Cardiac septum (tissue), 1 donor: ENCODE results near the gene MAN2A1. TPM values are rescaled to one million over a fixed set of nuclear protein-coding genes. Genes with fewer than 3 reads are reported as not detected.
A peak's percentile ranks its signal among the peaks of the same experiment; 100 is the strongest.

Source experiments
- DNase-seq: peaks from one replicate; pipeline ENCODE4 v3.0.0-alpha.2; 2020; ENCODE audit warnings: low spot score
- intact Hi-C: fragments of 100-400 bp; cut with DNase I; formaldehyde crosslinking; loops from one replicate; pipeline ENCODE4 v1.14.0; 2022
- long read RNA-seq: library from polyadenylated mRNA; unstranded; transcript quantifications from one replicate; pipeline ENCODE4 v2.0.0, GENCODE V29; 2021
- total RNA-seq: library from RNA; stranded (reverse); fragmentation: NEBNext Ultra II Directional; extraction: Animal tissue kit (Norgen Biotek cat#: 25700); gene quantifications from one replicate; pipeline ENCODE4 v1.2.1, GENCODE V29; 2021
- donor health status: DM: no; HTN: no; CAD: no.

Gene MAN2A1
- total RNA-seq, result 9.9 TPM
- long read RNA-seq, full-length matches to known transcripts, result 3 of 7 reads
- long read RNA-seq, partial matches to known transcripts, result 2 of 7 reads
- long read RNA-seq, other reads (novel, unspliced or antisense), result 2 of 7 reads

GRCh38 chr5:109689740-109690241 lies at the start of gene MAN2A1:
MAN2A1 (plus strand) TSS chr5:109689927; CDS start chr5:109690418, 491 bp downstream.
- intact Hi-C loops, result loop anchor here (2.0 kb wide), 2 partner anchors 279 to 941 kb away; no protein-coding TSS in a partner anchor
- peak; percentile 91 for DNase-seq

DNA sequence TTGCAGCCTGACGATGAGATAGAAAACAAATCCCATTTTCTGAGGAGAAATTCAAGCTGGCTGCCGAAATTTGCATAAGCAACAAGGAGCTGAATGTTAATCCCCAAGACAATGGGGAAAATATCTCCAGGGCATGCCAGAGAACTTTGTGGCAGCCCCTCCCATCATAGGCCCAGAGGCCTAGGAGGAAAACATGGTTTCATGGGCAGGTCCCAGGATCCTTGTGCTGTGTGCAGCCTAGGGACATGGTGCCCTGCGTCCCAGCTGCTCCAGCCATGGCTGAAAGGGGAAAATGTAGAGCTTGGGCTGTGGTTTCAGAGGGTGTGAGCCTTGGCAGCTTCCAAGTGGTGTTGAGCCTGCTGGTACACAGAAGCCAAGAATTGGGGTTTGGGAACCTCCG lies 48.8 kb upstream of the MAN2A1 start:
- intact Hi-C loops, result no loop called here
- no peak for DNase-seq

GRCh38 chr5:109643791-109644350 lies 45.9 kb upstream of the MAN2A1 start:
- intact Hi-C loops, result no loop called here
- no peak for DNase-seq

DNA sequence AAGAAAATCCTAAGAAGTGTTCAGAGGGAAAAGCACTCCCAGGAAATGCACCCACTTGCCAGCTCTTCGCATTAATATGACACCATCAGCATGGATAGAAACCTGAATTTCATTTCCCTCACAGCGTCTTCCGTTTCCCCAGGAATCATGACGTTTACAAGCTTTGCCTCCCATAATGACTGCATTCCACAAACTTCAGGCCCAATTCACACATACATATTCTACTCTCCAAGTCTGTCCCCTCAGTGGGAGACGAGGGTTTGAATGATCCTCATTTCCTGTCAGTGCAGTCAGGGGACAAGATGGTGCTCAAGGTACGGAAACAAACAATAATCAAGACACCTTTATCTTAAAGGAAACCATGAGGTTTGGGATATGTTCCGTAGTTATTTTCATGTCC lies 44.9 kb upstream of the MAN2A1 start:
- intact Hi-C loops, result no loop called here

DNA sequence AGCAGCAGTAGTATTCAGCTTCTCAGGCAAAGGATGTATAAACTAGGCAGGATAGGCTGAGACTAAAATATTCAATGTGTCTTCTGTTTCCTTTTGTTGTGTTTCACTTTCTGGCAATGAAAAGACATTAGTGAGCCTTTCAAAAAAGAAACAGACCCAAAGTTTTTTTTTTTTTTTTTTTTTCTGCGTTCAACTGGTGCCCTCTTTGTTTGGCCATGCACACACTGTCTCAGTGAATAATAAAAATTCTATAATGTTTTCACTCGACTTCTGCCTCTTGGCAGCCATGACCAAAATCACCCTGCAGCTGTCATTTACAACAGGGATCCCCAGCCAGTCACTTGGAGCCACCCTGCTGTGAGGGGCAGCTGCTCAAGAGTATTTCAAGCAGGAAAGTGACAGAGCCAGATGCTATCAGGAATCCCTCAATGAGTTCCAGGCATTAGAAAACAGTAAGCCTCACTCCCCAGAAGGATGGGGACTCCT lies 44.0 kb upstream of the MAN2A1 start:
- DNase-seq, result no peak
- intact Hi-C loops, result no loop called here

More for the DNA sequence above, 44.9 kb upstream of the MAN2A1 start:
- DNase-seq, result no peak

DNA sequence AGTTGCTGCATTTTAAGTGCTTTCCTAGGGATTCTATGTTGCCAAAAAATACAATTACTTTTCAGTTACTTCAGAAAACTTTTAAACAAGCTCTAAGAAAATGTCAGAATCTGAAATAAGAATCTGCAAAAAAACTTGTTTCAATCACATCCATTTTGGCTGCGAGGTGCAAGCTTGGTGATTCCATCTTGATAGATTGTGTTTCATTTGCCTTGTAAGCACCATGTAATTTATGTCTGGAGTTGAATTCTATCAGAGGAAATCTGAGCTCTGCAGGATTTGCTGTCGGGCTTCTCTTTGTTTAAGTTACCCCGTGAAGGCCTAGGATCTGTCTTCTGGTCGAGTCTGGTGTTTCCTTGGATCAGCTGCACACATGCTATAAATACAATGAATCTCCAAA lies 40.4 kb upstream of the MAN2A1 start:
- intact Hi-C loops, result no loop called here
- no peak for DNase-seq

GRCh38 chr5:109650493-109650892 lies 39.2 kb upstream of the MAN2A1 start:
- intact Hi-C loops, result no loop called here
- no peak for DNase-seq

- no peak for DNase-seq
- intact Hi-C loops, result no loop called here
Measured at GRCh38 chr5:109652096-109652495, 37.6 kb upstream of the MAN2A1 start.

DNA sequence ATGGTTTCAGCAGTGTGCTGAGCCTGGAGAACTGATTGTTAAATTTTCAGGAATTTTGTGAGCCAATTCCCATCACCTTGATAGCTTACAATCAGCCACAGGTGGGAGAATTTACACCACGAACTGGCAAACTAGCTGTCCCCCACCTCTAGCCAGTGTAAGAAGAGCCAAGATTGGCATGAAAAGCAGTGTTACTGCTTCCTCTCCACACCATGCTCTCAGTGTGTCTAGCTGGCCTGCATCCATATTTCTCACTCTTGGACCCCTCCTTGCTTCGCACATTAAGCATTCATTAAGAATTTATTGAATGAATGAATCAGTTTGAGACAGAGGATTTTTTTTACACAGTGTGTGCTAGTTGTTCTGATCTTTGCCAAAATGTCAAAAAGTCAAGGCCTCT lies 36.7 kb upstream of the MAN2A1 start:
- intact Hi-C loops, result no loop called here
- DNase-seq, result no peak

GRCh38 chr5:109653561-109654239 lies 36.0 kb upstream of the MAN2A1 start:
- intact Hi-C loops, result no loop called here
- DNase-seq, result no peak

DNA sequence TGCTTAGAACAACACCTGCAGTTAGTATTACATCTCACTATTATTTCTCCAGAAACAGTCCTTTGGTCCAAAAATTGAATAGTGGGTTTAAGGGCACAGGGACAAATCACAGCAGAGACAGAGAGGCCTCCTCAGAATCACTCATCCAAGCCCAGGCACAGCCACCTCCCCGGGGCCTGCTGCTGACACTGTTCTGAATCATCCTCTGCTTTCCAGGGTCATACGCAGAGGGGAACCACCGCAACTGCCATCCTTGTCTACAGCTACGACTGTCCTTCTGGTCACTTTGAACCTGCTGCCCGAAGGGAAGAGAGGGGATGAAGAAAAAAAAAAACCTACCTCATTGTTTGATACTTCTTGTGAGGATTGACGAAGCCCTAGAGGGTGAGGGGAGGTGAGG lies 35.3 kb upstream of the MAN2A1 start:
- intact Hi-C loops, result no loop called here

DNA sequence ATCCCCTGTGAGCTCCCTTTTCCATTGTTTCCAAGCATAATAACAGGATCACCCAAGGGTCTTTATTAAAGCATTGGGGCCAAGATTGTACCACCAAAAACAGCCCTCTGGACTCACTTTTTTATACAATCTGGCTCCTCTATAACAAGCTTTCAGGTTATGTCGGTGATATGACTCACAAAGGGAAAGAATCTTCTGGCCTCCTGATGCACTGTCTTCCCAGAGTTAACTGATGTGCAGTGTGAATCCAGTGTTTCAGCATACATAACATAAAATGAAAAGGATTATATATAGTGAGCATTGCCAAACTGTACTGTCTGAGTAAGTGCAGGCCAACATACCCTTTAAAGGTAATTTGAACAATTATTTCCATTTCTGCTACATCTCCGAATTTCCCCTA lies 33.9 kb upstream of the MAN2A1 start:
- intact Hi-C loops, result no loop called here
- DNase-seq, result no peak

More for the DNA sequence above, 35.3 kb upstream of the MAN2A1 start:
- DNase-seq, result no peak

GRCh38 chr5:109656829-109657228 lies 32.9 kb upstream of the MAN2A1 start:
- peak; percentile 91 for DNase-seq
- intact Hi-C loops, result no loop called here

DNA sequence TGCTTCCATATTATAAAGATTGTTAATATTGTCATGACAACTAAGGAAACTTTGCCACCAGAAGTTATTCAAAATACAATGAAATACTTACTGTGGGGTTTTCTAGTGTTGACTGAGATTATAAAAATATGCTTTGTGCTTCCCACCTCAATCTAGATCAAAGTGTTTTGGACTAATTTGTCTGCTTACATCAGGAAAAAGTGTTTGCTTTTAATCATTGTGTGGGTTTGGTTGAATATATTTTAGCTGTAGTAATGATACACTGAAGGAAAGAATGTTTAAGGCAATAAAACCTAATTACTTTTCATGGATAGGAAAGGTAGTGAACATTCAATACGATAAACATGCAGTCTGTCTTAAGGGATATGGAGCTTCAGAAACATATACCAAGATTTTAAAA lies 29.8 kb upstream of the MAN2A1 start:
- intact Hi-C loops, result no loop called here

GRCh38 chr5:109660301-109660700 lies 29.4 kb upstream of the MAN2A1 start:
- intact Hi-C loops, result no loop called here
- no peak for DNase-seq

More for the DNA sequence above, 29.8 kb upstream of the MAN2A1 start:
- DNase-seq, result no peak

DNA sequence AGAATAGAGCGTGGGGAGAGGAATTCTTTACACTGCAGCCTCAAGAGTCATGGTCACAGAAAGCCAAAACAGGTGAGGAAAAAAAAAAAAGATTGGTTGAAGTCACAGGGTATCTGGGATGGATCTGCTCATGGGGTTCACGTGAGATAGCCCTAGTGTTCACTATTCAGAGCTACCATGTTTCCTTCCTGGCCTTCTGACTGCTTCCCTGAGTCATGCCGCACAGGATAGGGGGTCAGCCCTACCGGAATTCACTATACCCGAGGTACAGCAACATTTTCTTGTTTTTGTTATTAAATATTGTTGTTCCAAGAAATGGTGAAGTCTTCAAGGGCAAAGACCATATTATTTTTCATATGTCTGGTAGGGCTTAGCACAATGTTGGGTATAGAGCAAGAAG lies 21.5 kb upstream of the MAN2A1 start:
- DNase-seq, result no peak
- intact Hi-C loops, result no loop called here

DNA sequence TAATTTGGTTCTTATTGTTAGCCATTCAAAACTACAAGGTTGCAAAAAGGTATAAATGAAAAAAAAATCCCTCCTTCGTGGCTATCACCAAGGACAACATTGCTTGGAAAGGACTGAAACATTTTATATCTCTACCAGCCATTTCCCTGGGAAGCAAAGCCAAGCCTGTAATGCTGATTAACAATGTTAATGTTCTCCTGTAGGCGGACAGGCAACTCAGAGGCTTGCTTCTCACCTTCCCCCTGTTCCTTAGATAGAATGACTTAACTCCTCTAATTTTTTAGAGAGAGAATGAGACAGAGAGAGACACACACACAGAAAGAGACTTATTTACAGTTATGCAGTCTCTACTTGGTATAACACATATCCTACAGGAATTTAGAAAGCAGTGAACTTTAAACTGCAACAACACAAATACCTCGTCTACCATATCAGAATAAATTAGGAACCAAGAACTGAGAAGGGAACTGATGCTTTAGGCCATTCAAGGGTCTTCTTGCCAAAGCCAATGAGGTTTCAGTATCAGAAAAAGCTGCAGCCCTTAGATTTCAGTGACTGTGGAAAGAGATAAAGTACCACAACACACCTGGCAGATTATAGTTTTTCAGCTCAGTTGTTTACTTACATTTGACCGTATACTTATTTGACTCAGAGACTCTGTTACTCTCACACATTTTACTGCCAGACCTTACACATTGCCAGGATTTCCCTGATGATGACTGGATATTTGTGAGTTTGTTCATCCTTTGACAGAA lies 20.9 kb upstream of the MAN2A1 start:
- intact Hi-C loops, result no loop called here
- no peak for DNase-seq

DNA sequence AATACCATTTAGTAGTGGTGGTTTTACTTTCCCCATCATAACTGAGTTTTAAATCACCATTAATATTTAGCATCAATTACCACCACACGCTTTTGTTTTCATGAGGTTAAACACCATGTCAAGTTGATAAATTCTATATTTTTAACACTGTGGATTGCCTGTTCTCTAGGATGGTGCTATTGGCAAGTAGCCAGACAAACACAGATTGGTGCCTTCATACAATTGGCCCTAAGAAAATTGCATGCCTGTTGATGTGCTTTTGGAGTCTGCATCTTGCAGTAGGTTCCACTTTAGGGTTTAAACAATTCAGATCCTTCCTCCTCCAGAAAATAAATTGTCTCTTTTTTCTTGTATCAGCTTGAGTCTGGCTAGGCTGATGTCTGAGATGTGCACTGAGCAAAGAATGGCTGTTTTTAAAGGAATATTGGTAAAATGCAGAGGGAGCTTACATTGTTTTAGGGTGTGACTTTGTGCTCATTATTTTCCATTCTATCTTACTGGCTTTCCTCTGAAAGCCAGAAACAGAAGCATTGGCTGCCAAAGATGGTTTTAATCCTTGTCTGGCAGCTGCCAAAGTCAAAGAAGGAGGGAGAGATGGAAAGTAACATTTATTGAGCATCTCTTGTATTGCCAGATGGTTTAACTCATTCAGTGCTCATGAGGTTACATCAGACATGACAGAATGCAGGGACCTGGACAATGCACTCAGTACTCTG lies 19.6 kb upstream of the MAN2A1 start:
- intact Hi-C loops, result no loop called here
- no peak for DNase-seq

DNA sequence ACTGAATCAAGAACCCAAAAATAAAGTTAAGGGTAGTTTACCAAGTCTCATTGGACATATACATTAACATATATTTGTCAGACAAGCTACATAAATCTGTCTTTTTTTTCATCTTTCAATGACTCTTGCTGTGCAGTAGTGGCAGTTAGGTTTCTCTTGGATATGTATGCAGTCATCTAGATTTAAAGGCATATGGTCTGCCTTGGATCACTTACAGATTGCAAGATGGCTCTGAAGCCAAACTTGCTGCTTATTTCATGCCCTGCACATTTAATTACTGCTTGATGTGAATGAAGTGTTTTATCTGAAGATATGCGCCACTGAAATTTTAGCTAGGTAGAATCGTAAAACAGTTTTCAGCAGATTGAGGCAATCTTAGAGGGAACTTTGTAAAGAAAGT lies 18.6 kb upstream of the MAN2A1 start:
- no peak for DNase-seq
- intact Hi-C loops, result no loop called here

- intact Hi-C loops, result no loop called here
- no peak for DNase-seq
Measured at GRCh38 chr5:109674596-109674995, 15.1 kb upstream of the MAN2A1 start.
